HG02588 (cell line): Measurements from ENCODE around the gene ARRB1.

Experiments used
- ATAC-seq: cut with Tn5 transposase; IDR thresholded peaks from one replicate; pipeline ENCODE4 v1.9.1; 2021; ENCODE audit warnings: mild to moderate bottlenecking, moderate library complexity; ENCODE audit not compliant: unreplicated experiment

The ARRB1 gene

DNA sequence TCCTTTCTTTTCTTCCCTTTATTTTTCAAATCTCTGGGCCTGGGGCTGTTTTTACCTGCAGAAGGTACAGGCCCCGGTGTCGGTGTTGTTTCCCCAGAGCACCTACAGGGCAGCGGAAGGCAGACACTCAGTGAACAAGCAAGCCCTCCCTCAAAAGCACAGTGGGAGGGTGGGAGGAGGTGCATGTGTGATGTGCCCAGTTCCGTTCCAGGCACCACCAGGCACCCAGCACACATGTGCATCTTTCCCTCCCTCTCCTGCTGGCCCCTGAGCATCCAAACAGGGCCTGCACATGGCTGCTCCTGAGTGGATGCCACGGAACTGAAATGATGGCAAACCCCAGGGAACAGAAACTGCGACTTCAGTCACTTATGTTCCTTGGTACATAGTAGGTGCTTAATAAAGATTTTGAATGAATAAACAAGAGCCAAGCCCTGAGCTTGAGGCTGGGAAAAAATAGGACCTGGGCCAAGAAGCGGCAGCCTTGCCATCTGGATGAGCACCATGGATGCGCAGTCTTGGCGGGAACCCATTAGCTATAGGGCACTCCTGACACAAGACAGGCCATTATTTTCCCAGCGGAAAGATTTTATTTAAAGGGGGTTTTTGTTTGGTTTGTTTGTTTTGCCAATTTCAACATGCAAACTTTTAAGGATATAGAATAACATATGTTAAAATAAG is 47.8 kb downstream of the ARRB1 start:
- no peak for ATAC-seq

DNA sequence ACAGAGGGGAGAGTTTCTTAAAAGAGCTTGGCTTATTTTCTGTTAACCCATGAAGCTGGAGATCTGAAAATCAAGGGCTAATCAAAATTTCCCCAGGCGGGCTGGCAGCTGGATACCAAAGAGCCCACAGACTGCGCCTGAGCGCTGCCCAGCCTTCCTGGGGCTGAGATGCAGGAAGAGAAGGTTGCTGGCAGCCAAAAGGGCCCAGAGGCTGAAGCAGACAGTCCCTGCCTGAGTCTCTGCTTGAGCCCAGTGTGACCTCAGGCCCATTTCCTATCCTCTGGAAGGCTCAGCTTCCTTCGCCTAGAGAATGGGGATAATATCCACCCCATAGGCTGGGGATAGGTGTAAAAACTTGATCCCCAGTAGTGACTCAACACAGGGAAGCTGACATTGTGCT is 49.1 kb downstream of the ARRB1 start:
- ATAC-seq, result no peak

DNA sequence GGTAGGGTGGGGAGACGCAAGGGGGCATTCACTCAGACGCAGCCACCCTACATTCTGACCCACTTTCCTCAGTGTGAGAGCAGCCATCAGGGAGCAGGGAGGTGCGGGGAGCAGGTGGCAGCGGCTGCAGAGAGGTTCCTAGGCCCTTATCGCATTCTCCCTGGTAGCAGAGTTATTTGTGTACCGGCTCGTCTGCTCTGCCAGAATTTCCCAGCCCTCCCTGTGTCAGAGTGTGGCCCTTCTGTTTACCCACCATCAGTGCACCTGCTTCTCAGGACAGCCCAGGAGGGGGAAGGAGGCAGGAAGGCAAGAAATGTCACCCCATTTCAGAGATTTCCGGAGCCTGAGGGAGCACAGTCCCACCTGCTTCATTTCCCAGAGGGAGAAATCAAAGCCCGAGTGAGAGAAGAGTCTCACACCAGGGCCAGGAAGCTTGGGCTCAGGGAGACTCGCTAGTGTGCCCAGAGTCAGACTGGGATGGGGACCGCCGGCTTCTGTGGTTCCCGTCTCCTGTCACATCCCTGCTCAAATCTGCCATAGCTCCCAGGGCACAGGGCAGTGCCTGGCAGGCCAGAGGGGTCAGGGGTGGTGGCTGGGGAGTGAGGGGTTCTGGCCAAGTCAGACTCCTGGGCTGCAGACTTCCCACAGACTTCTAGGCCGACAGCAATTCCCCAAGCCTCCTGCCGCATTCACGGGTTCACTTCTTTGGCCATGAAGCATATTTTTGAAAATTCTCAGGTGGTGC is 49.7 kb downstream of the ARRB1 start:
- ATAC-seq, result no peak

DNA sequence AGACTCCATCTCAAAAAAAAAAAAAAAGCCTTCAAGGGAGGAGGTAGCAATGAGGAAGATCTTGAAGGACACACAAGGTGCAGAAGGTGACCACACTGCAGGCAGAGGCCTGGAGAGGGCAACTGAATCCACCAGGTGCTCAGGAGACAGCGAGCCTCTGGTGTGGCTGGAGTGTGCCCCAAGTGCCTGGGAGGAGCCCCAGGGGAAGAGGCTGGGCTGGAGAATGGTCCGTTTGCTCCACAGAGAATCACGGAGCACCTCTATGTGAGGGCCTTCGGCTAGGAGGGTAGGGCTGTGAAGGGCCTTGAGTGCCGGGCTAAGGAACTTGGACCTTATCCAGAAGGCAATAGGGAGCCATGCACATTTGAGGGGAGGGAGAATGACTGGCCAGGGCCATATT is 50.3 kb downstream of the ARRB1 start:
- ATAC-seq, result no peak

DNA sequence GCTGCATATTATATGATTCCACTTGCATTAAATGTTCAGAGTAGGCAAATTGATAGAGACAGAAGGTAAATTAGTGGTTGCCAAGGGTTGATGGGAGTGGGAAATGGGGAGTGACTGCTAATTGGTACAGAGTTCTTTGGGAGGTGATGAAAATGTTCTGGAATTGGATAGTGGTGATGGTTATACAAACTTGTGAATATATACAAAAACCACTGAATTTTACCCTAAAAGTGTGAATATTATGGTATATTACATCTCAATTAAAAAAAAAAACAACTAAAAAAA is 52.5 kb downstream of the ARRB1 start:
- no peak for ATAC-seq

DNA sequence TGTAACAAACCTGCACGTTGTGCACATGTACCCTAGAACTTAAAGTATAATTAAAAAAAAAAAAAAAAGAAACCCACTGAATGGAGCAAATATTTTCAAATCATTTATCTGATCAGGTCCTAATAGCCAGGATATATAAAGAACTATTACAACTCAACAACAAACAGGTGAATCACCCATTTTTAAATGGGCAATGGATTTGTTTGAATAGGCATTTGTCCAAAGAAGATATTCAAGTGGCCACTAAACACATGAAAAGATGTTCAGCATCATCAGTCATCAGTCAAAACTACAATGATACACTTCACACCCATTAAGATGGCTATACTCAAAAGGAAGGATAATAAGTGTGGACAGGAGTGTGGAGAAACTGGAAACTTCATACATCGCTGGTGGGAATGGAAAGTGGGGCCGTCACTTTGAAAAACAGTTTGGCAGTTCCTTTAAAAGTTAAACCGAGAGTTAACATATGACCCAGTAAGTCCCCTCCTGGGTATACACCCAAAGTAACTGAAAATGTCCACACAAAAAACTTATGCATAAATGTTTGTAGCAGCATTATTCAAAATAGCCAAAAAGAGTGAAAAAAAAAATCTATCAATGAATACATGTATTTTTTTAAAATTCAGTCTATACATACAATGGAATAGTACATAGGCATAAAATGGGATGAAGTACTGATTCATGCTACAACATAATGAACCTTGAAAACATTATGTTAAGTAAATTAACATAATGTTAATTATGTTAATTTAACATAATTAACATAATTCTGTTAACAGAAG is 53.1 kb downstream of the ARRB1 start:
- ATAC-seq, result no peak

DNA sequence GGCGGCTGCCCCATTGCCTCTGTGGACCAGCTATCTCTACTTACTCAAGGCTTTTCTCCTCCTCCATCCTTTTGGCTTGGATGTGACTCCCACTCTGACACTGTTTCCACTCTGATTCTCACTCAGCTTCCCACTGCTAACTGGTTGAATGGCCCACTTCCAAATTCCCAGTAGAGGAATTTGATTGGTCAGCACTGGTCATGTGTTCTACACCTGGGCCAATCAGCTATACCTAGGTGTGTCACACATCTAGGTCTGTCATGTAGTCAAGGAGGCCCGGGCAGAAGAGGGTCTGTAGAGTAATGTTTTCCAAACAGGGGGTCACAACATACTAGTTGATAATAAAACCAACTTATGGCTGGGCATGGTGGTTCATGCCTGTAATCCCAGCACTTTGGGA is 57.6 kb downstream of the ARRB1 start:
- no peak for ATAC-seq

DNA sequence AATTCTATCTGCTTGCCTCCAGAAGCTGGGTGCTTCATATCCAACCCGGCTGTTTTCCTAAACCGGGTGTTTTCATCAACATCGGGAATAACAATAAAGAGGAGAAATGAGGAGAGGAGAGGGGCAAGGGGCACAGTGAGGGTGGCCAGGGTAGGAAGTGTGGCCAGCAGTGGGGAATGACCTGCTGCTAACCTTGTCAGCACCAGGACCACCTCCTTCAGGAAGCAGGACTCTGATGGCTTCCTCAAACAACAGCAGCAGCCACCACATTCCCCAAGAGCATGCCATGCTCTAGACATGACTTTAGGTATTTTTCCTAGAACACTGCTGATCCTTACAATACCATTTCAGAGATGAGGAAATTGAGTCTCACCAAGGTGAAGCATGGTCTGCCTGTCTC is 58.5 kb downstream of the ARRB1 start:
- ATAC-seq, result no peak

DNA sequence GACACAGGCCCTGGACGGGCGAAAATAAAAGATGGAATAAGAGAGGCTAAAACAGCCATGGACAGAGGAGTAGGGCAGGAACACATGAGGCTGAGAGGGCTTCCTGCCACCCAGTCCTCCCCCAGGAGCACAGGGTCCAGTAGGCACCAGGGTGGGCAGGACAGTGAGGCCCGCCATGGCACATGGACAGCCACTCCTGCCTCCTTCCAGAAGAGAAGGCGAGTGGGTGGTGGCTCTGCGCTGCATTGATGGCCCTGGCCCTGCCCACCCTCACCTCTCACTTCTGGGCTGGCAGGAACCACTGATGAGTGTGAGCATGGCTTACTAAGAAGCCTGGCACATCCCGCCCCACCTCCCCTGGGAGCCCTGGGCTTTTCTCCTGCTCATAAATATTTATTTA is 59.7 kb downstream of the ARRB1 start:
- no peak for ATAC-seq

DNA sequence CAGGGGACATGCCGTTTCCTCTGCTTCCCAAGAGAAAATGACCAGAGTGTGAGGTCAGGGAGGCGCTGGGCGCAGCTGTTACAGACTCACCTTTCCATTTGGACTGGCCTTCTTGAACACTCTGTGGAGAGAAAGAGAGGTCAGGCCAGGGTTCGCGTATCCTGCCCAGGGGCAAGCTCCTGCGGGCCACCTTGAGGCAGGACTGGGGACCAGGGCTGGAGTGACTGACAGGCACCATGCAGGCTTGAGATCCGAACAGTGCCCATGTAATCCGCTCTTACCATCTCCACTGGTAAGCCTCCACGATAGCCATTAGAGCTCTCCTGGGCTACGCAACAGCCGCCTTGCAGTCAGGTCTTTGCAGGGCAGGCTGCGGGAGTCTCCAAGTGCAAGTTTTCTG is 61.5 kb downstream of the ARRB1 start:
- no peak for ATAC-seq

DNA sequence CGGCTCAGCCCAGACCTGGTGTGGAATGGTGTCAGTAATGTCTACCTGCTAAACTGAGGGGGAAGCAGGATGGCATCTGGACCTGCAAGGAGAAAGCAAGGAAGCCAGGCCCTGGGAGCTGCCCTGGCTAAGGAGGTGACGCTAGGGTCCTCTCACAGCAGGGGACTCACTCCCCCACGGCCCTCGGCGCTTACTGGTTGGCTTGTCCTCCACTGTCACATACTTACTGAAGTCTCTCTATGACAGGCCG is 62.0 kb downstream of the ARRB1 start:
- no peak for ATAC-seq

DNA sequence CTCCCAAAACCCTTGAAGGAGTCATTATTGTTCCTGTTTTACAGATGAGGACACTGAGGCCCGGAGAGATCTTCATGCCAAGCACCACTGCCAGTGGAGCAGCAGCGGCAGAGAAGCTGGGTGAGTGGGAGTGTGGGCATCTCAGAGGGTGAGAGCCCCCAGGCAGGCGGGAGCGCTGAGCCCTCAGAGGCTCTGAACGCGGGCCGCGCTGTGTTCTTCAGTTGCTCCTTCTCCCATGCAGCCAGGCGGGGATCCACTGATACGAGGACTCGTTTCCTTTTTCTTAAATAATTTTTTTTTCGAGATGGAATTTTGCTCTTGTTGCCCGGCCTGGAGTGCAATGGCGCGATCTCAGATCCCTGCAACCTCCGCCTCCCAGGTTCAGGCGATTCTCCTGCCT is 63.9 kb downstream of the ARRB1 start:
- no peak for ATAC-seq

DNA sequence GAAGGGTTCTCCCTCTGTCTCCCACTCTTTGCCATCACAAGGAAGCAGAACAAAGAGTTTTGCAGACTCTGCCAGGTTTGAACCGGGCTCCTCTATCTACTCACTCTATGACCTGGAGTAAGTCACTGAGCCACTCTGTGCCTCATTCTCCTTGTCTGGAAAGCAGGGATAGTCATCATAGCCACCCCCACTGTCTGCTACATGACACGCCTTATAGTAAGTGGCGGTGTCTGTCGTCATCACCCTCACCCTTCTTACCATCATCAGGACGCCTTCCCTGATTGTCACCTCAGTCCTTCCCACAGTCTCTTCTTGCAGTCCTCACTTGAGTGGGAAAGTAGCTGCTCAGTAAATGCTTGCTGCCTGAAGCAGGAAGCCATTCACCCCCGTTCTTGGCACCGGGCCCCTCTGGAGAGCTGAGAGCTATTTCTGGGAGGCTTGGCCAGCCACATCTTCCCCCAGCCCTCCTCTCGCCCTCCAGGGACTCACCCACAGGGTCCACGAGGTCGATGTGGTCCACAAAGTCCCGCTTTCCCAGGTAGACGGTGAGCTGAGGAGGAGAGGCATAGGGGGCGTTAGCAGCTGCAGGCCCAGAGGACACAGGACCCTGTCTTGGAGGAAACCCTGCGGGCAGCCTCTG is 64.5 kb downstream of the ARRB1 start:
- no peak for ATAC-seq

DNA sequence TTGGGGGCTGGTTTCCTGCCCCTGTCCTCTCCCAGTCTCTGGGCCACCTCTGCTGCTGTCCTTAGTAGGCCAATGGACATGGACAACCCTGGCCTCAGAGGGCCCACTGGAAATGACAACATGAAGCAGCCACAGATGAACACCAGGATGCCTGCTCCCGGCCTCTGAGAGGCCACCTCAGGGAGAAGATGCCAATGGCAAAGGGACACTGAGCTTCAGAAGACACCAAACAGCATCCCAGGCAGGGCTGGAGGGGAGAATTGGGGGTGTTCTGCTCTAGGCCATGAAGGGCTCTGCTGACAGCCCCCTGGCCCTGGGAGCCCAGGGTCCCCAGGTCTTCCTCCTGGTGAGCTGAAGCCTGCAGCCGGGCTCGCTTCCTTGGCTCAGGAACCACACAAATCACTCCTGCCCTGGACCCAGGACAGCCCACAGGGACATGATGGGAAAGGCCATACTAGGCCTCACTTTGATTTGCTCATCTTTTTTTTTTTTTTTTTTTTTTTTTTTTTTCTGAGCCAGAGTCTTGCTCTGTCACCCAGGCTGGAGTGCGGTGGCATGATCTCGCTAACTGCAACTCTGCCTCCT is 65.6 kb downstream of the ARRB1 start:
- ATAC-seq, result no peak

DNA sequence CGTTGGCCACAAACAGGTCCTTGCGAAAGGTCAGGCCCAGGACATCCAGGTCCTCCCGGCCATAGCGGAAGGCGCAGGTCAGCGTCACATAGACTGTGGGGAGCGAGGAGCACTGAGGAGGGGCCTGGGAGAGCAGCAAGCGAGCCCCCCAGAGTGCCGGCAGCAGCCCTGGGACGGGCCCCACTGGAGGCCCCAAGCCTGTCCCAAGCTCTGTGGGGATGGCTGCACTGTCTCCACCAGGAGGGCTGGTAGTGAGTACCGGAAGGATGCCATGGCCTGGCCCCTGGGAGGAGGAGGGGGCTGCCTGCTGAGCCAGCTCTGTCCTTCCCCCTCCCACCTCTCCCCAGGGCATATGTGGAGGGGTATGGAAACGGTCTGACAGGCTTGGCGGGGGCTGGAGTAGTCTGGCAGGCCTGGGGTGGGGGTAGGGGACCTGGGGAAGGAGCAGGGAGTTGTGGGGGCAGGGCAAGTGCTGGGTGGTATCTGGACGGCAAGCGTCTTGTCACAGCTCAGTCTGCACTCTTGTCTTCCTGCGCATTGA is 68.0 kb downstream of the ARRB1 start:
- ATAC-seq, result no peak

DNA sequence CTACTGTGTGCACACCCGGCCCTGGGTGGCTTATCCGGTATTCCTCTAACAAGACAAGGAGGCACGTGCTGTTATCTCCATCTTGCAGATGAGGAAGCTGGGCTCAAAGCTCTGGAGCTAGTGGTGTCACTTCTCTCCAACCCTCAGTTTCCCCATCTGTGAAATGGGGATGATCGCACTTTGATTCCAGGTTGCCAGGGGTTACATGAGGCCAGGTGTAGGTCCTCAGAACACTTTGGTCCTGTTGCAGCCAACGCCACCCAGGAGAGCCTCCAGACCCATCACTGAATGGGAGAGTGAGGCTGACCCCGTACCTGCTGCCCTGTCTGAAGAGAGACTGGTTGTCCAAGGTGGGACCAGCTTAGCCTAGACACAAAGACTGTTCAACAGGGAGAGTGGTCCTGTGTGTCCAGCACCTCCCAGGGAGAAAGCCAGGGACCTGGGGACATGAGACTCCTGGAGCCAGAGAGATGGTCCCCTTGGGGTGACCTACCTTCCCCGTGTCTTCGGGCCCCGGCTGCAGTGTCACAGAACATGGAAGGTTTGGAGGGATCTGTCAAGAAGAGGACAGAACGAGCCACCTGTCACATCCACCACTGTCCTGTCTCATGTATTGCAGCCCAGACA is 69.9 kb downstream of the ARRB1 start:
- ATAC-seq, result no peak

DNA sequence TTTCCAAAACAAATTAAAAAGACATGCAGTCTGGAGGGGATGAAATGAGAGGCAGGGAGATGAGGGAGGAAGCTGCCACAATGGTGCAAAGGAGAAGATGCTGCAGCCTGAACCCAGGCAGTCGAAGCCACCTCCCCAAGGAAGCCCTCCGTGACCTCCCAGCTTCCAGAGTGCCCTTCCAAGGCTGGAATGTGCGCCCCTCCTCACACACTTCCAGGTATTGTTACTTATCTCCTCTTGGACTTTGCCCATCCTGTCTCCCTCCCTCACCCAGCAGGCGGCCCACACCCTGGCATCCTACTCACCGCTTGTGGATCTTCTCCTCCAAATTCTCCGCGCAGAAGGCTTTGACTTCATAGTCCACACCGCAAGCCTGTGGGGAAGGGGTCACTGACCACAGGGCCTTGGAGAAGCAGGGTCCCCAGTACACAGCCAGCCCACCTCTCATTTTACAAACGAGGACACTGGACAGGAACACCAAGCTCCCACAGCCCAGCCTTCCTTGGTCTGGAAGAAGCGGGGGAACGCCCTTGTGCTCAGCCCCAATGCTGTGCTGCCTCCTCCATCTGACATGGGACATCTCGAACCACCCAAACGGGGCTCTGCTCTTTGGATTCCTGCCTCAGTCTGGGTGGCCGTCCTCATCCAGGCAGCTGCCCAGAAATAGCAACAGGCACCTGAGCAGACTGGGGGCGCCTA is 70.5 kb downstream of the ARRB1 start:
- no peak for ATAC-seq

DNA sequence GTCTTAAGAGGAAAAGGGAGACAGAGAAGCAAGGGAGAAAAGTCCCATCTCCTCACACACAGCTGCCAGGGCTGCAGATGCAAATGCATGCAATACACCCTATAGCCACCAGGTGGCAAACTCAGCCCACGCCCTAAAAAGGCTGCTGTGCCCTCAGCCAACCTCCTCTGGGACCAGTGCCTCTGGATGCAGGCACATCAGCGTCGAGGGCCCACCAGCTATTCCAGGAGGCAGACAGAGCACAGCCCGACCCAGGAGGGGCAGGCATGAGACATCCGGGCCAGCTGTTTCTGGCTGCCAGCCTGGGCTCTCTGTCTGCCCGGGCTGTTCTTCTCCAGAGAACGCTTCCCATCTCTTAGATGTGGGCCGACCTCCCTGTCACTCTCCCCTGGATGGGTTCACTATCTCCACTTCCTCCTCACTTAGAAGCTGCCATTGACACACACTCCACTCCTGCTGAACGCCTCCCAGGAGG is 71.2 kb downstream of the ARRB1 start:
- no peak for ATAC-seq

DNA sequence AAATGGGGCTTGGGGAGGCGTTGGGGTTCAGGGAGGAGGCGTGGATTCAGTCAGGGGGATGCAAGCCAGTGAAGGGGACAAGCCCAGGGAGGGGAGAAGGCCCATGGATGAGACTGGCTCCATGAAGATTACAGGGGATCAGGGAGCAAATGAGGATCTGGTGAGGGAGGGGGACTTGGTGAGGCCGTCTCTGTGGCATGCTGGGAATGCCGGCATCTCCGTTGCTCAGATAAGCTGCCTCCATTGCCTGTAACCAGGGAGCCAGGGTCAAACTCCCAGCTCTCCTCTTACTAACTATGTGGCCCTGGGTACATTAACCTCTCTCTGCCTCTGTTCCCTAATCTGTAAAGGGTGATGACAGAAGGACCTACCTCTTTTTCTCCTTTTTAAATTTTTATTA is 72.2 kb downstream of the ARRB1 start:
- ATAC-seq, result no peak
